ENCODE measurements around the gene ATP1B4.

GRCh38 chrX:120372667-120373370 is 10.9 kb downstream of the ATP1B4 start:
- TF ChIP-seq POLR2A (IDR thresholded peaks at IDR 0.05; ENCODE audit: low read length) (no peak), GATA1 (IDR thresholded peaks at IDR 0.05; ENCODE audit: low read depth, low read length) (no peak)

All from erythroblast (primary cell).